GM21367 (cell line): Measurements from ENCODE around the gene DHX30.
"Not testable (repeated sequence)": the region's sequence is repeated elsewhere in the genome, so short reads cannot be mapped to it uniquely, and the experiment has no call there.

Experiments
- ATAC-seq: cut with Tn5 transposase; IDR thresholded peaks from one replicate; pipeline ENCODE4 v1.9.1; 2021; ENCODE audit not compliant: unreplicated experiment

Gene DHX30

GRCh38 chr3:47874438-47874837 lies 71.5 kb downstream of the DHX30 start:
- ATAC-seq = no peak

DNA sequence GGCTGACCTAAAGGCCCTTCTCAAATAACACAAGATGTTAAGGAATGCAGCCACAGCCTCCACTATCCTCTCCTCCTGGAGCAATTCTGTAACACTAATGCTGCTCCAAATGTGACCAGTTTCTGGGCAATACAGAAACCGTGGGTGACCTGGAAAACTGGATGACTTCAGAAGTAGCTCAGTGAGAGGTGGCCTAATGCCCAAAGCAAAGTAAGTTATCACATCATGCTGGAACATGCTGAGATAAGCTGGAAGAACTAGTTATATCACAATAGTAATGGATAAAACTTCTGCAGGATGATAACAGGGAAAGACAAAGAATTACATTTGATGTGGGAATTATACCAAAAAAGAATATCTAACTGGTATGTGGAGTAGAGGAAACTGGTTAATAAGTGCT lies 72.0 kb downstream of the DHX30 start:
- no peak for ATAC-seq

- no peak for ATAC-seq
Observed at GRCh38 chr3:47877290-47877689, 74.4 kb downstream of the DHX30 start.

DNA sequence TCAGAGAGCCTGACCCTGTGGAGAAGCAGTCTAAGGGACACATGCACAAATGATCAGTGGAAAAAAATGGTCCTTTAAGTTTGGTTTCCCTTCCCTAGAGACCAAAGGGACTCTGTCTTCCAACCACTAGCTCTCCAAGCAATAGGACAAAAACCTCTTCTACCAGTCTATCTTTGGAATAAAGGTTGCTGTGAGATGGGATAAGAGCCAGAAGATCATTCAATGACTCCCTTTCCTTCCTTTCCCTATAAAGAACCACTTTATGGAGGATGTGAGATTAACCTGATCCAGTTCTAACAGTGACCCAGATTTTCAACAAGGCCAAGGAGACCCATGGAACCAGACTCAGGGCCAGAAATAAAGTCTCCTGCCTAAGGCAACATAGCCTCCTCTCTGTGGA lies 74.8 kb downstream of the DHX30 start:
- no peak for ATAC-seq

- no peak for ATAC-seq
Observed at GRCh38 chr3:47882338-47882737, 79.4 kb downstream of the DHX30 start.

GRCh38 chr3:47884603-47885002 lies 81.7 kb downstream of the DHX30 start:
- ATAC-seq = no peak

DNA sequence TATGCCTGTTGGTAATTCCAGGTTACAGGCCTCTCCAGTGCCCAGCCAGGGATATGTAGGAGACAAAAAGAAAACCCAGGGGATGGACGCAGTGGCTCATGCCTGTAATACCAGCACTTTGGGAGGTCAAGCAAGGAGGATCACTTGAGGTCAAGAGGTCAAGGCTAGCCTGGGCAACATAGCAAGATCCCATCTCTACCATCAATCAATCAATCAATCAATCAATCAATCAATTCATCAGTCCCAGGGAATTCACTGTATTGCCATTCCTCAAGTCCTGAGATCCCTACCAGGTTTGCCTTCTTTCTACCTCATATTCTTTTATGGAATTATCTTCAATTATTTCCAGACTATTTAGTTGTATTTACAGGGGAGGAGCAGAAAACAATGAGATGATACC lies 82.2 kb downstream of the DHX30 start:
- no peak for ATAC-seq

GRCh38 chr3:47887991-47888390 lies 85.1 kb downstream of the DHX30 start:
- not testable (repeated sequence) for ATAC-seq

DNA sequence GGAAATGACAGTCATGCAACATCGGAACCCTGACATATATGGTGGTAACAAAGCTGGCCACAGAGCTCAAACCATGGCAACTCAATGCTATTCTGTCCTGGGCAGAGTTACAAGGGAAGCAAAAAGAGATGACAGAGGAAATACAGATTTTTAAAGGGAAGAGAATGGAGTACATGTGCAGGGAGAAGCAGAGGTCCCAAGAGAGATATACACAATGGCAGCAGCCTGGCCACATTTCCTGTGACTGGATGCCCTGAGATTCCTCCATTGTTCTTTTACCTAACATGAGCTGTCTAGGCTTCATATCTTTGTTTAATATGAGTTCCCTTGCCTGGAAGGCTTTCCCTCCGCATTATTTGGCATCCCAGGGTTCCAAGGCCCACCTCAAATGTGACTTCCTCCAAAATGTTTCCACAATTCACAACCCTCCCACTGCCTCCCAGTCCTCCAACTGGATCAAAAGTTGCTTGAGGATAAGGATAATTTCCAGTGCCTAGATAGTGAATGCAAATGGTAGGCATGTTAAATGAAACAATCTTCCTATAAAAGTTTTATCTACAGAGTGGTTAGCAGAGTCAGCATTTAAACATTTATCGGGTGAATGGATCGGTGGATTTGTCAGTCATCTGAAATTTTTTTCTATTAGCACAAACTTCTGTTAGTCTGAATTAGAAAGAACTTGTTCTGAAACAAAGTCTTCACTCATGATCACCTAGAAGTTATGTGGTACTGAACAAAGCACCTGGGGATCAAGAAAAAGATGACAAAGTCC lies 86.2 kb downstream of the DHX30 start:
- ATAC-seq = no peak

DNA sequence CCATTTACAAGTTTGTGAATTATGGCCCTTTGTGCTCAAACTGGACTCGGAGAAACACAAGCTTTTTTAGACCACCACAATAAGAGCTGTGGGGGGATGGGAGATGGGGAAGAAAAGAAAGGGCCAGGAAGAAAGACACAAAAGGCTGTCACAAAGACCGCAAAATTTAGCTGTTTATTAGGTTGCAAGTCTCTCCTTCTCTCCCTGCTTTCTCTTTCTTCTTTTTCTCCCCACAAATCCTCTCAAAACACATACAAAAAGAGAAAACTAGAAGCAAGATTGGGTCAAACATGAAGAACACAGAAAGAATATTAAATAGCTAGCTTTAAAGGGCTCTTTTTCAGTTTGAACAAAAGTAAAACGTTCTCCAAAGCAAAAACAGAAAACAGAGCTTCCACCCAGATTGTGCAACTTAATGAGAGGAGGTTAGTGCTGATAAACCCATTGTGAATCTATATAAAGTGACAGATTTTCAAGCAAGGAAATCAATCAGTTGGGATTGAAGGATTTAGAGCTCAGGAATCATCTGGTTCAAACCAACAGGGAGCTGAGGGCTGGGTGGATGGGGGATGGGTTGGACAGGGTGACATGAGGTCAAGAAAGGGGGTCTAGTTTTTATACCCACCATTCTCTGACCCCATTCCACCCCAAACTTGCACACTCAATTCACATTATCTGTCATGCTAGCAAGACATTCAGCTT lies 87.3 kb downstream of the DHX30 start:
- ATAC-seq = no peak

GRCh38 chr3:47890828-47891612 lies 88.1 kb downstream of the DHX30 start:
- ATAC-seq = no peak

- ATAC-seq = no peak
Observed at GRCh38 chr3:47891613-47892005, 88.7 kb downstream of the DHX30 start.

GRCh38 chr3:47892286-47893040 lies 89.5 kb downstream of the DHX30 start:
- no peak for ATAC-seq

DNA sequence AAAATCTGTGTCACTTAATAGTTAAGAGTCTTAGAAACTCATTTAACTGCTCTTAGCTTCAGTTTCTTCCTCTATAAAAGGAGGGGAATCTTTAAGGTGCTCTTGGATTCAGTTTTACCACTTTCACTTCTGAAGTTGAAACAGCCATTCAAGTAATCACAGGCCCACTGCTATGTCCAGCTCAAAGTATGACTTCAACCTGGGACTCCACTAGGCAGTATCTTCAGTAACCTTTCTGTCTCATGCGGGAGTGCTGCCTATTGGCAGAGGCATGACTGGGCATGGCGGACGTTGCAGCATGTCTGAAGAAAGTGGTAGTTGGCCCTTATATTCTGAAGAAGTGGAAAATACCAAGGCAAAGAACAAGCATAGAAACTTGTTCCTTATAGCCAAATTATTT lies 92.3 kb downstream of the DHX30 start:
- no peak for ATAC-seq

- ATAC-seq = no peak
Observed at GRCh38 chr3:47896736-47897135, 93.8 kb downstream of the DHX30 start.

- ATAC-seq = no peak
Observed at GRCh38 chr3:47897954-47898353, 95.0 kb downstream of the DHX30 start.

DNA sequence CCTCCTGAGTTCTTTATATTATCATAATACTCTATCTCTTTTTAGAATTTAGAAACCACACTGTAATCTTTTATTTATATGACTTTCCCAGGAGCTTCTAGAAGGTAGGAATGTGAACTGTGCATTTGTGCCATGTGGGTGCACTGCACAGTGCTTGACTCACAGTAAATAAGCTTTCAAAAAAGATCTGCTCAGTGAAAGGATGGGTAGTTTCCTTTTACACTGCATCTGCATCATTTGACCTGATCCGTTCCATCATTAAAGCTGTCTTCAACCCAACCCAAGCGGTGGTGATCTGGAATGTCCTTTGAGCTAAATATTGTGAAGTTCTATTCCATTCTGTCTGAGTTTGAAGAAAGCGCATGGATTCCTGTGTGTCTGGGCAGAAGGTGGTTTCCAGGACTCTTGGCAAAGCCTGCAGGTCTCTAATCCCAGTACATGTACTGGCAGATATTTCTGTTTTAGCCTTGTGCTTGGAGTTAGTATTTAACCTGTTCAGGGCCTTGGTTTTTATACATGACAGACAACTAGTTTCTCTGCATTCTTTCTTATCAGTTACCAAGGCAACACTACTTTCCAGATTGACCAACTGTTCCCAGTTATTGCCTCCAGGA lies 96.7 kb downstream of the DHX30 start:
- no peak for ATAC-seq
